Effector memory CD8-positive, alpha-beta T cell (primary cell): ENCODE measurements around the gene HDHD5.
A peak's percentile ranks its signal among the peaks of the same experiment; 100 is the strongest.

Experiments used
- ATAC-seq: fragments of 150-1000 bp; cut with Tn5 transposase; replicated peaks from 2 replicates; pipeline ENCODE4 v1.10.0; 2021; ENCODE audit warnings: mild to moderate bottlenecking, moderate library complexity
- DNase-seq, 3 experiments: peaks; one replicate each; pipeline ENCODE4 v3.0.0; 2021
- H3K27ac Mint-ChIP-seq, 2 donors: one replicate each; pipeline ENCODE4 v1.8.0; 2022; ENCODE audit warnings: mild to moderate bottlenecking in 2 of 2, mixed read lengths in 2 of 2, moderate library complexity in 2 of 2
- H3K27me3 Mint-ChIP-seq, 2 donors: one replicate each; pipeline ENCODE4 v1.8.0; 2022; ENCODE audit warnings: mixed read lengths in 2 of 2
- H3K36me3 Mint-ChIP-seq: one replicate; pipeline ENCODE4 v1.8.0; 2022; ENCODE audit warnings: mild to moderate bottlenecking, moderate library complexity, mixed read lengths; ENCODE audit not compliant: insufficient read depth
- H3K4me1 Mint-ChIP-seq, 2 donors: one replicate each; pipeline ENCODE4 v1.8.0; 2022; ENCODE audit warnings: low read depth in 2 of 2, mixed read lengths in 2 of 2
- H3K4me3 Mint-ChIP-seq, 2 donors: one replicate each; pipeline ENCODE4 v1.8.0; 2022; ENCODE audit warnings: mild to moderate bottlenecking in 2 of 2, mixed read lengths in 2 of 2, moderate library complexity in 2 of 2
- H3K9me3 Mint-ChIP-seq, 2 donors: one replicate each; pipeline ENCODE4 v1.8.0; 2022; ENCODE audit warnings: mixed read lengths in 2 of 2

The HDHD5 gene

GRCh38 chr22:17103351-17103750, 55.7 kb downstream of the HDHD5 start:
- Mint-ChIP-seq H3K4me3 (no peak overlapping the region), H3K27ac (no peak overlapping the region), H3K27me3 (no peaks in the 10 kb centered on the region), H3K36me3 (peaks cover 82% of the 10 kb centered on the region), H3K9me3 (no peaks in the 10 kb centered on the region), H3K4me1 (peaks cover 21 to 37% of the 10 kb centered on the region in 2 donors)
- no peak for ATAC-seq
- DNase-seq = no peak

GRCh38 chr22:17102297-17102667, 56.8 kb downstream of the HDHD5 start:
- peaks cover 32 to 42% of the 10 kb centered on the region in 2 donors for H3K4me1 Mint-ChIP-seq
- no peak for ATAC-seq

GRCh38 chr22:17101475-17102296, 57.4 kb downstream of the HDHD5 start:
- peaks cover 37 to 39% of the 10 kb centered on the region in 2 donors for H3K4me1 Mint-ChIP-seq
- no peaks in the 10 kb centered on the region for H3K27me3 Mint-ChIP-seq
- DNase-seq (no peak), ATAC-seq (no peak)
- H3K4me3 Mint-ChIP-seq = no peak overlapping the region
- H3K9me3 Mint-ChIP-seq = no peaks in the 10 kb centered on the region
- peaks cover 73% of the 10 kb centered on the region for H3K36me3 Mint-ChIP-seq
- peak overlapping the region in 1 of 2 donors; percentile 68 for H3K27ac Mint-ChIP-seq

More at GRCh38 chr22:17102297-17102667, 56.8 kb downstream of the HDHD5 start:
- DNase-seq = no peak
- H3K36me3 Mint-ChIP-seq = peaks cover 79% of the 10 kb centered on the region
- H3K27me3 Mint-ChIP-seq = no peaks in the 10 kb centered on the region
- no peak overlapping the region for H3K4me3 Mint-ChIP-seq
- no peaks in the 10 kb centered on the region for H3K9me3 Mint-ChIP-seq
- H3K27ac Mint-ChIP-seq = peak overlapping the region in 1 of 2 donors; percentile 68

GRCh38 chr22:17100621-17101020, 58.5 kb downstream of the HDHD5 start:
- peaks cover 67% of the 10 kb centered on the region for H3K36me3 Mint-ChIP-seq

GRCh38 chr22:17098379-17098819, 60.7 kb downstream of the HDHD5 start:
- DNase-seq (peak; percentile 35 to 42 (median 40)), ATAC-seq (peak; percentile 94)
- no peaks in the 10 kb centered on the region for H3K27me3 Mint-ChIP-seq
- H3K9me3 Mint-ChIP-seq = no peaks in the 10 kb centered on the region
- H3K4me1 Mint-ChIP-seq = peaks cover 42 to 56% of the 10 kb centered on the region in 2 donors
- H3K36me3 Mint-ChIP-seq = peaks cover 53% of the 10 kb centered on the region
- peak overlapping the region; percentile 65 to 70 for H3K4me3 Mint-ChIP-seq
- peak overlapping the region in 1 of 2 donors; percentile 81 for H3K27ac Mint-ChIP-seq

More at GRCh38 chr22:17100621-17101020, 58.5 kb downstream of the HDHD5 start:
- Mint-ChIP-seq H3K9me3 (no peaks in the 10 kb centered on the region), H3K27me3 (no peaks in the 10 kb centered on the region), H3K4me3 (no peak overlapping the region), H3K27ac (peak overlapping the region in 1 of 2 donors; percentile 36), H3K4me1 (peaks cover 37 to 39% of the 10 kb centered on the region in 2 donors)
- ATAC-seq (no peak), DNase-seq (no peak)

- Mint-ChIP-seq H3K4me3 (peak overlapping the region; percentile 65 to 70), H3K36me3 (peaks cover 48% of the 10 kb centered on the region)
Observed at GRCh38 chr22:17097701-17098100, 61.4 kb downstream of the HDHD5 start.

GRCh38 chr22:17097062-17097461, 62.0 kb downstream of the HDHD5 start:
- ATAC-seq (no peak), DNase-seq (no peak)
- no peaks in the 10 kb centered on the region for H3K27me3 Mint-ChIP-seq
- H3K27ac Mint-ChIP-seq = no peak overlapping the region
- no peaks in the 10 kb centered on the region for H3K9me3 Mint-ChIP-seq
- peak overlapping the region in 1 of 2 donors; percentile 13 for H3K4me3 Mint-ChIP-seq
- peaks cover 51 to 69% of the 10 kb centered on the region in 2 donors for H3K4me1 Mint-ChIP-seq
- H3K36me3 Mint-ChIP-seq = peaks cover 42% of the 10 kb centered on the region

More at GRCh38 chr22:17097701-17098100, 61.4 kb downstream of the HDHD5 start:
- H3K27ac Mint-ChIP-seq = peak overlapping the region in 1 of 2 donors; percentile 81
- no peaks in the 10 kb centered on the region for H3K9me3 Mint-ChIP-seq
- no peaks in the 10 kb centered on the region for H3K27me3 Mint-ChIP-seq
- peaks cover 47 to 63% of the 10 kb centered on the region in 2 donors for H3K4me1 Mint-ChIP-seq
- ATAC-seq (no peak), DNase-seq (no peak)

- no peak for DNase-seq
- Mint-ChIP-seq H3K27ac (no peak overlapping the region), H3K4me1 (peaks cover 51 to 65% of the 10 kb centered on the region in 2 donors), H3K27me3 (no peaks in the 10 kb centered on the region), H3K9me3 (no peaks in the 10 kb centered on the region), H3K4me3 (no peak overlapping the region), H3K36me3 (peaks cover 34% of the 10 kb centered on the region)
- ATAC-seq = no peak
Observed at GRCh38 chr22:17096071-17096470, 63.0 kb downstream of the HDHD5 start.

GRCh38 chr22:17095538-17095937, 63.5 kb downstream of the HDHD5 start:
- no peaks in the 10 kb centered on the region for H3K9me3 Mint-ChIP-seq
- no peak overlapping the region for H3K27ac Mint-ChIP-seq
- no peak for ATAC-seq
- peaks cover 51 to 66% of the 10 kb centered on the region in 2 donors for H3K4me1 Mint-ChIP-seq
- no peaks in the 10 kb centered on the region for H3K27me3 Mint-ChIP-seq
- no peak overlapping the region for H3K4me3 Mint-ChIP-seq
- peaks cover 29% of the 10 kb centered on the region for H3K36me3 Mint-ChIP-seq
- DNase-seq = no peak

GRCh38 chr22:17093081-17093480, 66.0 kb downstream of the HDHD5 start:
- no peaks in the 10 kb centered on the region for H3K27me3 Mint-ChIP-seq
- peaks cover 47 to 59% of the 10 kb centered on the region in 2 donors for H3K4me1 Mint-ChIP-seq
- H3K36me3 Mint-ChIP-seq = peaks cover 8% of the 10 kb centered on the region
- H3K27ac Mint-ChIP-seq = peak overlapping the region in 1 of 2 donors; percentile 17
- ATAC-seq (no peak), DNase-seq (no peak)
- H3K9me3 Mint-ChIP-seq = no peaks in the 10 kb centered on the region
- no peak overlapping the region for H3K4me3 Mint-ChIP-seq

- Mint-ChIP-seq H3K27me3 (no peaks in the 10 kb centered on the region), H3K9me3 (no peaks in the 10 kb centered on the region), H3K27ac (peak overlapping the region in 1 of 2 donors; percentile 17), H3K36me3 (peaks cover 19% of the 10 kb centered on the region), H3K4me1 (peaks cover 51 to 59% of the 10 kb centered on the region in 2 donors), H3K4me3 (no peak overlapping the region)
- DNase-seq (no peak), ATAC-seq (no peak)
Observed at GRCh38 chr22:17091851-17092250, 67.2 kb downstream of the HDHD5 start.

GRCh38 chr22:17090550-17090949, 68.5 kb downstream of the HDHD5 start:
- DNase-seq (no peak), ATAC-seq (no peak)
- H3K27ac Mint-ChIP-seq = peak overlapping the region; percentile 11 to 62
- H3K4me1 Mint-ChIP-seq = peaks cover 55 to 68% of the 10 kb centered on the region in 2 donors
- no peaks in the 10 kb centered on the region for H3K9me3 Mint-ChIP-seq
- H3K4me3 Mint-ChIP-seq = peak overlapping the region; percentile 3 to 32
- no peaks in the 10 kb centered on the region for H3K27me3 Mint-ChIP-seq
- peaks cover 23% of the 10 kb centered on the region for H3K36me3 Mint-ChIP-seq
